H9 (cell line): ENCODE results near the gene NENF. TPM values are rescaled to one million over a fixed set of nuclear protein-coding genes. Genes with fewer than 3 reads are reported as not detected.

ENCODE experiments used
- DNase-seq: peaks from one replicate; pipeline ENCODE4 v3.0.0-alpha.2; 2017
- H2AFZ ChIP-seq: one replicate; pipeline ENCODE4 v1.6.1; 2013; ENCODE audit warnings: mild to moderate bottlenecking, low read length, control low read depth, moderate library complexity
- H2AK5ac ChIP-seq: 2 replicates; pipeline ENCODE4 v1.6.1; 2013; ENCODE audit warnings: low read length, control low read depth, mixed read lengths; ENCODE audit not compliant: insufficient read length
- H2BK120ac ChIP-seq: one replicate; pipeline ENCODE4 v1.6.1; 2013; ENCODE audit warnings: low read depth, mild to moderate bottlenecking, low read length, control low read depth, inconsistent platforms; ENCODE audit not compliant: poor library complexity, severe bottlenecking
- H2BK12ac ChIP-seq: 2 replicates; pipeline ENCODE4 v1.6.1; 2013; ENCODE audit warnings: low read length, control low read depth, mixed read lengths, low read depth; ENCODE audit not compliant: insufficient read length
- H2BK15ac ChIP-seq: 2 replicates; pipeline ENCODE4 v1.6.1; 2013; ENCODE audit warnings: low read depth, low read length, control low read depth
- H2BK20ac ChIP-seq: one replicate; pipeline ENCODE4 v1.6.1; 2013; ENCODE audit warnings: low read depth, mild to moderate bottlenecking, low read length, control low read depth, inconsistent platforms; ENCODE audit not compliant: poor library complexity, severe bottlenecking
- H2BK5ac ChIP-seq: 2 replicates; pipeline ENCODE4 v1.6.1; 2013; ENCODE audit warnings: low read length, control low read depth, mixed read lengths; ENCODE audit not compliant: insufficient read length
- H3K14ac ChIP-seq: 2 replicates; pipeline ENCODE4 v1.6.1; 2013; ENCODE audit warnings: low read length, control low read depth; ENCODE audit not compliant: insufficient read depth
- H3K18ac ChIP-seq: 2 replicates; pipeline ENCODE4 v1.6.1; 2013; ENCODE audit warnings: low read depth, mild to moderate bottlenecking, mixed read lengths, low read length, control low read depth; ENCODE audit not compliant: insufficient read length
- H3K23ac ChIP-seq: 2 replicates; pipeline ENCODE4 v1.6.1; 2013; ENCODE audit warnings: low read length, control low read depth, mixed read lengths, low read depth; ENCODE audit not compliant: insufficient read length
- H3K23me2 ChIP-seq: 2 replicates; pipeline ENCODE4 v1.6.1; 2013; ENCODE audit warnings: low read depth, mild to moderate bottlenecking, mixed read lengths, low read length, control low read depth; ENCODE audit not compliant: insufficient read length, poor library complexity, severe bottlenecking
- H3K27ac ChIP-seq: 2 replicates; pipeline ENCODE4 v1.5.1; 2013; ENCODE audit warnings: low read length, control low read depth, mixed read lengths, low read depth; ENCODE audit not compliant: insufficient read length
- H3K27me3 ChIP-seq: 2 replicates; pipeline ENCODE4 v1.6.1; 2013; ENCODE audit warnings: low read length, control low read depth, inconsistent platforms; ENCODE audit not compliant: insufficient read depth
- H3K4ac ChIP-seq: 2 replicates; pipeline ENCODE4 v1.6.1; 2013; ENCODE audit warnings: low read depth, mild to moderate bottlenecking, control low read depth, inconsistent platforms, low read length, moderate library complexity
- H3K4me1 ChIP-seq: 2 replicates; pipeline ENCODE4 v1.6.1; 2013; ENCODE audit warnings: low read length, control low read depth, inconsistent platforms; ENCODE audit not compliant: insufficient read depth
- H3K4me2 ChIP-seq: 2 replicates; pipeline ENCODE4 v1.6.1; 2013; ENCODE audit warnings: low read length, control low read depth, mixed read lengths; ENCODE audit not compliant: insufficient read length, insufficient read depth
- H3K56ac ChIP-seq: 2 replicates; pipeline ENCODE4 v1.6.1; 2013; ENCODE audit warnings: low read depth, mild to moderate bottlenecking, mixed read lengths, low read length, control low read depth; ENCODE audit not compliant: insufficient read length
- H3K79me1 ChIP-seq: 2 replicates; pipeline ENCODE4 v1.6.1; 2013; ENCODE audit warnings: low read depth, mild to moderate bottlenecking, moderate library complexity, low read length, control low read depth, inconsistent platforms; ENCODE audit not compliant: insufficient read depth, poor library complexity, severe bottlenecking
- H3K79me2 ChIP-seq: 2 replicates; pipeline ENCODE4 v1.6.1; 2013; ENCODE audit warnings: low read length, control low read depth, inconsistent platforms; ENCODE audit not compliant: insufficient read depth
- H3K9ac ChIP-seq: 2 replicates; pipeline ENCODE4 v1.6.1; 2013; ENCODE audit warnings: low read length, control low read depth, mixed read lengths; ENCODE audit not compliant: insufficient read length; ENCODE audit errors: extremely low read depth
- H3K9me3 ChIP-seq: one replicate; pipeline ENCODE4 v1.6.1; 2013; ENCODE audit warnings: low read depth, low read length, inconsistent platforms; ENCODE audit not compliant: control insufficient read depth
- H3T11ph ChIP-seq: one replicate; pipeline ENCODE4 v1.6.1; 2013; ENCODE audit warnings: mild to moderate bottlenecking, low read length, control low read depth, inconsistent platforms
- H4K20me1 ChIP-seq: one replicate; pipeline ENCODE4 v1.6.1; 2013; ENCODE audit not compliant: control insufficient read depth, insufficient read length, insufficient read depth
- H4K5ac ChIP-seq: 2 replicates; pipeline ENCODE4 v1.6.1; 2013; ENCODE audit warnings: low read depth, mild to moderate bottlenecking, mixed read lengths, low read length, control low read depth; ENCODE audit not compliant: insufficient read length
- H4K8ac ChIP-seq: replicated peaks from 2 replicates; pipeline ENCODE4 v1.6.1; 2013; ENCODE audit warnings: low read length, control low read depth, mixed read lengths, low read depth; ENCODE audit not compliant: insufficient read length
- H4K91ac ChIP-seq: 2 replicates; pipeline ENCODE4 v1.6.1; 2013; ENCODE audit warnings: low read depth, mild to moderate bottlenecking, moderate library complexity, mixed read lengths, low read length, control low read depth; ENCODE audit not compliant: insufficient read length
- H3K27ac Mint-ChIP-seq, 3 experiments: 2 replicates in 2 of 3; 3 replicates in 1 of 3; pipeline ENCODE4 v1.8.0; 2020 to 2021; ENCODE audit warnings: mixed read lengths in 3 of 3, mild to moderate bottlenecking in 1 of 3, moderate library complexity in 1 of 3
- H3K27me3 Mint-ChIP-seq: 2 replicates; pipeline ENCODE4 v1.8.0; 2021; ENCODE audit warnings: low read depth, mild to moderate bottlenecking, moderate library complexity, mixed read lengths
- H3K36me3 Mint-ChIP-seq, 3 experiments: 2 replicates in 2 of 3; 3 replicates in 1 of 3; pipeline ENCODE4 v1.8.0; 2020 to 2021; ENCODE audit warnings: low read depth in 3 of 3, mixed read lengths in 3 of 3; ENCODE audit not compliant: insufficient read depth in 1 of 3
- H3K4me1 Mint-ChIP-seq, 2 experiments: 2 replicates each; pipeline ENCODE4 v1.8.0; 2020; ENCODE audit warnings: mixed read lengths in 2 of 2
- H3K4me3 Mint-ChIP-seq, 2 experiments: 2 replicates in 1 of 2; 3 replicates in 1 of 2; pipeline ENCODE4 v1.8.0; 2020 to 2021; ENCODE audit warnings: mild to moderate bottlenecking in 2 of 2, mixed read lengths in 2 of 2, moderate library complexity in 1 of 2
- H3K9me3 Mint-ChIP-seq, 2 experiments: 2 replicates in 1 of 2; 3 replicates in 1 of 2; pipeline ENCODE4 v1.8.0; 2020; ENCODE audit warnings: mild to moderate bottlenecking in 2 of 2, mixed read lengths in 2 of 2, moderate library complexity in 1 of 2
- WGBS: extraction: QIAGEN DNeasy Blood & Tissue Kit; methylation state at CpG from one replicate; pipeline ENCODE4 v1.1.7; 2013; ENCODE audit warnings: missing lambda C conversion rate, low lambda C conversion rate, mixed read lengths; ENCODE audit not compliant: insufficient read length; ENCODE audit errors: extremely low coverage; 5-methylcytosine and 5-hydroxymethylcytosine counted together
- total RNA-seq: library from RNA; stranded (reverse); gene quantifications from 2 replicates; pipeline ENCODE4 v1.2.1, GENCODE V29; 2021
- TF ChIP-seq, protein P1 (sequence below): fragments of 200-600 bp; sonication (generic); conservative IDR thresholded peaks from 3 replicates; pipeline ENCODE4 v1.8.0; 2021; ENCODE audit warnings: antibody characterized with exemption, mild to moderate bottlenecking

NENF gene
- total RNA-seq, 1 experiment from 2014 or later: 28.3 TPM

GRCh38 chr1:212467843-212468482 lies 35.2 kb downstream of the NENF start:
- TF ChIP-seq, protein P1, sequence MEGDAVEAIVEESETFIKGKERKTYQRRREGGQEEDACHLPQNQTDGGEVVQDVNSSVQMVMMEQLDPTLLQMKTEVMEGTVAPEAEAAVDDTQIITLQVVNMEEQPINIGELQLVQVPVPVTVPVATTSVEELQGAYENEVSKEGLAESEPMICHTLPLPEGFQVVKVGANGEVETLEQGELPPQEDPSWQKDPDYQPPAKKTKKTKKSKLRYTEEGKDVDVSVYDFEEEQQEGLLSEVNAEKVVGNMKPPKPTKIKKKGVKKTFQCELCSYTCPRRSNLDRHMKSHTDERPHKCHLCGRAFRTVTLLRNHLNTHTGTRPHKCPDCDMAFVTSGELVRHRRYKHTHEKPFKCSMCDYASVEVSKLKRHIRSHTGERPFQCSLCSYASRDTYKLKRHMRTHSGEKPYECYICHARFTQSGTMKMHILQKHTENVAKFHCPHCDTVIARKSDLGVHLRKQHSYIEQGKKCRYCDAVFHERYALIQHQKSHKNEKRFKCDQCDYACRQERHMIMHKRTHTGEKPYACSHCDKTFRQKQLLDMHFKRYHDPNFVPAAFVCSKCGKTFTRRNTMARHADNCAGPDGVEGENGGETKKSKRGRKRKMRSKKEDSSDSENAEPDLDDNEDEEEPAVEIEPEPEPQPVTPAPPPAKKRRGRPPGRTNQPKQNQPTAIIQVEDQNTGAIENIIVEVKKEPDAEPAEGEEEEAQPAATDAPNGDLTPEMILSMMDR: no peak
- no peak overlapping the region for H2AK5ac ChIP-seq
- H3K4me2 ChIP-seq: no peak overlapping the region
- no peak overlapping the region for H3K14ac ChIP-seq
- no peak overlapping the region for H3K18ac ChIP-seq
- Mint-ChIP-seq H3K9me3 (peaks cover 8 to 9% of the 10 kb centered on the region in 2 experiments), H3K4me1 (peaks cover 15 to 24% of the 10 kb centered on the region in 2 experiments), H3K4me3 (no peak overlapping the region), H3K36me3 (peaks cover 0 to 1% (median 0%) of the 10 kb centered on the region in 3 experiments; a peak in 1 of 7 replicates), H3K27ac (peak overlapping the region in 1 of 3 experiments; percentile 31; a peak in 1 of 7 replicates), H3K27me3 (no peaks in the 10 kb centered on the region)
- no peak overlapping the region for H4K91ac ChIP-seq
- H3K79me1 ChIP-seq: no peaks in the 10 kb centered on the region
- H4K5ac ChIP-seq: no peak overlapping the region
- no peaks in the 10 kb centered on the region for H4K20me1 ChIP-seq
- no peak overlapping the region for H3K23ac ChIP-seq
- no peak overlapping the region for H3T11ph ChIP-seq
- H2BK20ac ChIP-seq: no peak overlapping the region
- H4K8ac ChIP-seq: no peak overlapping the region
- H2AFZ ChIP-seq: no peak overlapping the region
- H3K27ac ChIP-seq: no peak overlapping the region
- H3K27me3 ChIP-seq: no peaks in the 10 kb centered on the region
- H3K9ac ChIP-seq: no peak overlapping the region
- H2BK15ac ChIP-seq: no peak overlapping the region
- no peaks in the 10 kb centered on the region for H3K79me2 ChIP-seq
- H3K23me2 ChIP-seq: no peaks in the 10 kb centered on the region
- no peak overlapping the region for H2BK12ac ChIP-seq
- no peak overlapping the region for H2BK120ac ChIP-seq
- no peak overlapping the region for H3K56ac ChIP-seq
- no peaks in the 10 kb centered on the region for H3K9me3 ChIP-seq
- no peak overlapping the region for H3K4ac ChIP-seq
- H3K4me1 ChIP-seq: no peaks in the 10 kb centered on the region; the same call in 1 of the 2 replicates
- H2BK5ac ChIP-seq: no peak overlapping the region
- no CpG with 5 or more reads among the region's 6 CpGs for WGBS
- no peak for DNase-seq
